NCI-H2227 (cell line): ENCODE data around the gene SLC24A3.

Experiments used
- DNase-seq: peaks from one replicate; lab custom pipeline; 2025; ENCODE audit not compliant: unreplicated experiment; lab: John Stamatoyannopoulos, UW

SLC24A3 gene

DNA sequence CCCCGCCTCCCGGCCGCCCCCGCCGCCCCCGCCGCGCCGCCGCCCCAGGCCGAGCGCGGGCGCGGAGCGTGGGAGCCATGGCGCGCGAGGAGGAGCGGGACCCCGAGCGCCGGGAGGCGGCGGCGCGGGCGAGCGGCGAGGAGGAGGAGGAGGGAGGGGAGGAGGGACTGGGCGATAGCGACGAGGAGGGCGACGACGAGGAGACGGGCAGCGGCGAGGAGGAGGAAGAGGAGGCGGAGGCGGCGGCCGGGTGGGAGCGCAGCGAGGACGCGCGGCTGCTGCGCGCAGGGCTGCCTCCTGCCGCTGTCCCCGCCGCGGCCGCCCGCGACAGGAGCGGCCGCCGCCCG, at the start of gene SLC24A3:
TSS of gene SLC24A3 (plus strand) at position 174 of the 347 bp plus-strand sequence.
- DNase-seq = no peak

DNA sequence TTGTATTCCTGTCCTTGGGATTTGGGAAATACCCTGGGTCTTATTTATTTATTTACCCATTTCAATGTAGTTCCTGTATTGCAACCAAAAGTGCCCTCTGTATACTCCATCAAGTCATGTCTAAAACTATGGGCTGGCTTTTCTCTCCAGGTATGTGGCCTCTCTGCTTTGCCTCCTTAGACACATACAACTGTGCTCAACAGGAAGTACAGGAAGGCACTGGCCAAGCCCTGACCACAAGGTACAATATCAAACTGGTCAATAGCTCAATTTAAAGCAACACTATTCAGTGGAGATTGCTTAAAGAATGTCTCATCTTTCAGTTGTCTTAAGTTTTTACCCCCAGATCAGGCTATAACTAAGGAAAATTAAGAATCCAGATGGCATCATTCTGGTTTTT, 42.3 kb upstream of the SLC24A3 start:
- no peak for DNase-seq

DNA sequence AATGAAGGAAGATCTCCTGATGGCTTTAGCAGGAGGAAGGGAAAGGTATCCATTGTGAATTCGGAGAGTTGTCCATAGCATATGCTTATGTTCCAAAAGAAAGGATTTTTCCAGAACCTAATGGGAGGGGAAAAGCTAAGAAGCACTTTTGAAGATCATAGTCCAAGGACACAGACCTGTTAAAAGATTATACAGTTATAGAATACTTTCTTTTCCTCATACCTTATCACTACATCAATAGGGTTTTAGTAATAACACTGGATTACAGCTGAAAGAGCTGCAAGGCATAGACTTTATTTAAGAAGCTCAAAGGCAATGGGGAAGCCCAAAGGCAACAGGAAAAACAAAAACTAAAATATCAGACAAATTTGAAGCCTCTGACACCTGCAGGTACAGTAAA, 39.8 kb upstream of the SLC24A3 start:
- DNase-seq = no peak

DNA sequence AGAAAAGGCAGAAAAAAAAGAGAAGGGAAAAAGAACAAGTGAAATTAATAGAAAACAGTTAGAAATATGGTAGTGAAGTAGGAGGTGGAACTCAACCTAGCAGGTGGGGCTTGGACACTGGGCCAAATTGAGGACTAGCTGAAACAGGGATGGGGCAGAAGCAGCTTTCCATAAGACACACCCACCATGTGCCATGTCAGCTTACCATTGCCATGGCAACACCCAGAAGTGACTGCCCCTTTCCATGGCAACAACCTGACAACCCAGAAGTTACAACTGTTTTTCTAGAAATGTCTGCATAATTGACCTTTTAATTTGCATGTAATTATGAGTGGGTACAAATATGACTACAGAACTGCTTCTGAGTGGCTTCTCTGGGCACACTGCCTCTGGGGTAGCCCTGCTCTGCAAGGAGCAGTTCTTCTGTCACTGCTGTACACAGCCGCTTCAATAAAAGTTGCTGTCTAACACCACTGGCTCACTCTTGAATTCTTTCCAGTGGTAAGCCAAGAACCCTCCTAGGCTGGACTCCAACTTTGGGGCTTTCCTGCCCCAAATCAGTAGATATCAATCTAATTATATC, 35.9 kb upstream of the SLC24A3 start:
- no peak for DNase-seq

DNA sequence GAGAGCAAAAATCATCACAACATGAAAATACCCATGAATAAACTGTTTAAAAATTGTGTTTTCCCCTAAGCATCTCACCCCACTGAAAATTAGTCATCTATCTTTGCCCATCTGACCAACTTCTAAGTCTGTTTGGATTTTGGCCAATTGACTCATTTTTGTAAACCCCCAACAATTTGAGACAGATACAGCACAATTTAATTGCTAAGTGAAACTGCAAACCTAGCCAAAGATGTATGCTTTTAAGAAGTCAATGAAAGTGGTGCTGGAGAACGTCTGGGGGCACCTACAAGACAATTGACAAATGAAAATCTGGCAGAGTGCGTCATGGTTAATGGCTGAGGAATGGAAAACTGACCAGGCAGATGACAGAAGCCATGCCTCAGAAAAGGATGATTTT, 30.9 kb upstream of the SLC24A3 start:
- DNase-seq = no peak

DNA sequence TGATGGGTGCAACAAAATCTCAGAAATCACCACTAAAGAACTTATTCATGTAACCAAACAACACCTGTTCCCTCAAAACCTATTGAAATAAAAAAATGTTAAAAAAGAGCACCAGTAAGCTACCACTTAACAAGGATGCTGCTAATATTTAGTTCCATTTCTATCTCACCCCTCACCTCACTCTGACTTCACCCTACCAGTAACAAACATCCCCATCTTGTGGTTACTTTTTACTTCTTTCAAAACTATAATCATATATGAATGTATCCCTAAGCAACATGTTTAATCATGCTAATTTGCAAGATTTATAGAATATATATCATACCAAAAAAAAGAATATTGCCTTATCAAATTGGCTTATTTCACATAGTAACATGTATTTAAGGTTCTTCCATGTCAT, 27.4 kb upstream of the SLC24A3 start:
- no peak for DNase-seq

DNA sequence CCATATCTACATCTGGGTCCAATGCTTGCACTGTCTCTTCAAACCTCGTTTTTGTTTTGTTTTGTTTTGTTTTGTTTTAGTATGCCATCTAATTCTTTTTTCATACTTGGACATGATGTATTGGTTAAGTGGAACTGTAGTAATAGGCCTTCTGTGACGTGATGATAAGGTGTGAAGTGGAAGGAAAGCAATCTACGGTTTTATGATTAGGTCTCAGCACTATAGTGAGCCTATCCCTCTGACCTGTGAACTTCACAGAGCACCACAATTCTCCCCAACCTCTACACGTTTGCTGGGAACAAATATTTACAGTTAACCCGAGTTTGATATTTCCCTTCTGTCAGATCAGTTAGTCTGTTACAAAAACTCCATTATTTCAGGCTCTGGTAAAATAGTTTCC, 19.1 kb upstream of the SLC24A3 start:
- DNase-seq = no peak

DNA sequence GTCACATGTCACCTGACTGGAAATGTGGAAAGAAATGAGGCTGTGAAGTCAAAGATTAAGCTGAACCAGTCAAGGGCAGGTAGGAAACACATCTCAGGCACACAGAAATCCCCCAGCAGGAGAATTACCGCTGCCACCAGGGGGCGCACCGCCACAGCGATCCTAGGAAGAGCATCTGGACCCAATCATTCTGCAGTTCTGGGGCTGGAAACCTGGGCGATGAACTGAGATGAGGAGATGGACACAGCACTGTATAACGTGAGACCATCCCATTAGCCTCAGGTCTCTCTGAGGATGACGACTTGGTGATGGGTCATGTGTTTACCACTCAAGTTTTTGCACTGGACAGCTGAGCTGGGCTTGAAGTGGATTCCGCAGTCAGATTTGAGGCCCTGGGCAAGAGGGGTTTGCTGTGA, 6.5 kb upstream of the SLC24A3 start:
- DNase-seq = peak; percentile 71

DNA sequence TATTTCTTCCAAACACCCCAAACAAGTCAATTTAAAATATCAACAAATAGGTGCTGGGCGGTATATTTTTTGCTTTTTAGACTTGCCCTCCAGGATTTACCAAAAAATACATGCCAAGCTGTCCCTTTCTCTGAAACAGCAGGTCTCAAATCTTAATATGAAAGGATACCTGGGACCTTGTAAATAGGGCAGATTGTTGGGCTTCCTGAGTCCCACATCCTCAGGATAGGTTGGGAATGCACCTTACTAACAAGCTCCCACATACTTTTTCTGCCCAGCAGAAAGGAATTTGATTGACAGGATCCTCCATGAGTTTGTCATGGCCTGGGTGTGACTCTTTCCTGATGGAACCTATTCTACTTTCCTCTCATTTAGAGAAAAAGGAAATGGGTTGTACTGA, 4.9 kb upstream of the SLC24A3 start:
- DNase-seq = no peak

DNA sequence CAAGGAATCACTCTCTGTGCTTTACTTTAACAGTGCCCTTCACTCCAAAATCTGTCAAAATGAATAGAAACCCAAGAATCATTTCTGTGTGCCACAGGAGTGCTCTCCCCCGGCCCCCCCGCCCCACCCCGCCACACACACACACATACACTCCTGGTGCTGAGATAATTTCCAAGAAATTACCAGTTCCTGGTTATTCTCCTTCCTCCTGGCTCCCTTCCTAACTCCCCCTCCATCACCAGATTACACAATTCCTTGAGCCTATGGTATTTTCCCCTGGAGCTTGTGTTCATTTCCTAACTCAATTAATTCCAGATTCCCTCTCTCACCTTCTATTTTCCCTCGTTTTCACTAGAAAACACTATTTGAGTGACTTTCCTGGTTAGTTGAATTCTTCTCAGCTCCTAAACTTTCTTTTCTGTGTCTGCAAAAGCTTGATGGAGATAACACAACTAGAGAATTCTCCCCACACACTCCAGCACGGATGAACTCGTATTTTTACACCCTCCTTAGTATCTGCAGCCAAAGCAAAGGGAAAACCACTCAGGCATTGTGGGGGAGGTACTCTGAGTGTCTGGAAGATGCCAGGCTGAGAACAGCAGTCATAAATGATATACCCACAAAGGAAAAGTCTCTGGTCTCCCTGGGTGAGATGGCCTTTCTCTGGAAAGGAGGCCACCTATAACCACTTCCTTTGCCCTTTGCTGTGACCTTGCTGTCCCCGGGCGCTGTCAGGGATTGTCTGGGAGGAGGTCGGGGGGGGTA, 1.9 kb upstream of the SLC24A3 start:
- DNase-seq = no peak

DNA sequence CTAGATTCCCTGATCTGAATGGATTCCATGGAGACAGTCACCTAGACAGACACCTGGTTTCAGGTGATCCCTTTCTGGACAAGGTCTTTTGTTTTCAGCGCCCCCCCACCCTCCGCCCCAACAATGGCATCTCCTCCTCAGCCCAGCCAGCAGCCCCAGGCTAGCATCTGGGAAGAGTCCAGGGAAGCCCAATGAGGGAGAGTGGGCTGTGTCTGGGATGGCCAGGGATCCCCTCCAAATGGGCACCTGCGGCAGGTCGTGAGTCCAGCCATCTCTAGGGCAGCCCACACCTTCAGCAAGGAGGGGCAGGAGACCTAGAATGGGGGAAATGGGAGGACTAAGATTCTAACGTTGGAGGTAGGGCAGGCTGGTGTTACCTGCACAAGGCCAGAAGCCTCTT, 1.2 kb upstream of the SLC24A3 start:
- no peak for DNase-seq

DNA sequence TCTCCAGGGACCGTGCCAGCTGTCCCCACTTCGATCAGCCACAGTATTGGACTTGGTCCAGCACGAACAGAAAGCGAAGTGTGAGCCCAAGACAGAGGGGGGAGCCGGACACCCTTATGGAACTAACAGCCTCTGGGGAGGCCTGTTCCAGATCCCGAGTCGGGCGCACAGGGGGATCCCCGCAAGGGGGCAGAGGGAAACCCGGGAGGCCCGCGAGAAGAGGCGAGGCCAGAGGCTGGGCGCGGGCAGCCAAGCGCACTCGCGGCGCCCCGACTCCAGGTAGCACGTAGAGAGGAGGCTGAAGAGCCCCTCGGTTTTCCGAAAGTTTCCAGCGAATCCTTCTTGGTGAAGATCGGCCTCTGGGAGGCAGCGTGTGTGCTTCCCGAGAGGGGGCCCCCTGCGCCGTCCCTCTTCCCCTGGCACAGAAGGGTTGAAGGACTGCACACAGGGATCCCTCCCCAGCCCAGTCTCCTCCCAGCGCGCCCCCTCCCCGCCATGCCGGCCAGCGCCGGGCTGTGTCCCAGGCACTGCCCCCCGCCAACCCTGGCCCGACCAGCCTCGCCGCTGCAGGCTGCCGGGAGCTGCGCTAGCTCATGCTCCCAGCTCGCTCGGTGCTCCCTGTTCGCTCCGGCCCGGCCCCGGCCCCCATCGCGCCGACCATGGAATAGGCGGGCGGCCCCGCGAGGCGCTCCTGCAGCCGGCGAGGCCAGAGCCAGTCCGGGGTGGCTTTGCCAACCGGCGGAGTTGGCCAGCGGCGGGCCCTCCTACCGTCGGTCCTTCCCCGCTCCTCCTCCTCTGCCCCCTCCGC, 577 bp upstream of the SLC24A3 start:
- DNase-seq = peak; percentile 60

DNA sequence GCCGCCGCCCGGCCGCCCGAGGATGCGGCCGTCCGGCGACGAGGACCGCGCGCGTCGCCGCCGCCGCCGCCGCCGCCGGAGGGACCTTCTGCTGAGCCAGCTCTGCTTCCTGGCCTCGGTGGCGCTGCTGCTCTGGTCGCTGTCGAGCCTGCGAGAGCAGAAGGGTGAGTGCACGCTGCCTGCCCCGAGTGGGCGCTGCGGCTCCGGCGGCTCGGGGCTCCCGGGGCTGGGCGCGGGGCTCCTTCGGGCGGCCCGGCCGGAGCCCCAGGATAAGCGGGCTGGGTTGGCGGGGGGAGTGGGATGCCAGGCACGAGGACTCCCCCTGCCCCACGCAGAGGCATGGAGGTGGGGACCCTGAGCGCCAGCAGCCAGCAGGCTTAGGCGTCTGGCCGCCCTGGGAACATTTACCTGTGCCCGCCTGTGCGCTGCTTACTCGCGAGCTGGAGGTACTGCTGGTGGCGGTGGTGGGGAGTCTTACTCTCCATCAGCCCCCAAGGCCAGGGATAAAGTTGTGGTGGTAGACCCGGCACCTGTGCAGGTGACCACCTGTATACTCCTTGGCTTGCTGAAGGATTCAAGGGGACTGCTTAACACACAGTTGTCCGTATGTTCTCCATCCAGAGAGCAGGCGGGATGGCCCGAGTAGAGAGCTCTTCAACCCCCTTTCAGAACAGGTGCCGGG, 520 bp downstream of the SLC24A3 start:
- peak; percentile 70 for DNase-seq

DNA sequence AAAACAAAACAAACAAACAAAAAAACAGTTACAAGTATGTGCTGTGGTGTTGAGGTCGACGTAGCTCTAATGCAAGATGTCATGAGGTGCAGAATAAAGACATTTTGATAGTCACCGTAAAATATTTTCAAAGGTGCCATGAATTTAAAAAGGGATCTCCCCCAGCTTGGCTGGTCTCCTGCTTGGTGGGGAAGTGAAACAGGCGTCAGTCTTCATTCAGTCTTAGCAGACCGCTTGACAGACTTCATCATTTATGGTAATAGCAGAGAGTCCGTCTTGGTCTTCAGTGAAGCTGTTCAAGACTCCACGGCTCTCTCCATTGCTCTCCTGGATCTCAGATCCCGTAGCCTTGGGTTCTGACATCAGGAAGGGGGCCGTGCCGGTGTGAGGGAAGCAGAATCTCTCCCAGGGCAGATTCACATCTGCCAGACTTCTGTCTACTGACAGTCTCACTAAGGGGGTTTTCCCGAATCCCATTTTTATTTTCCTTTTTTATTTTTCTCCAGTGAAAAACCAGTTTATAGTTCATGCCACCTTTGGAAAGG, 1.6 kb downstream of the SLC24A3 start:
- no peak for DNase-seq

DNA sequence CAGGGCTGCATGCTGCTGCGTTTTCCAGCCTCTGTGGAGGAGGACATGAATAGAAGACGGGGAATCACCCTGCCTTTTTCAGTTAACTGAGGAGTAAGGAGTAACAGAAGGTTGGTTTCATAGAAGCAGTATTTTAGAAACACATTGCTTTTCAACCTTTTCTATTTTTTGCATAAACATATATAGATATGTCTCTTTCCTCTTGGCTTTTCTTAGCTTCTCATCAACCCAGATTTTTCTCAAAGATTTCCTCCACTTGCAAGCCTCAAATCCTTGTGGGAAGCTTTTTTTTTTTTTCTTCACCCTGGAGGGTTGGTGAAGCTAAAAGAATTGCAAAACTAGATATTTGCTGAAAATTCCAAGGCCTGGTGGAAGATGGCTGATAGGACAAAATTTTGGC, 6.0 kb downstream of the SLC24A3 start:
- no peak for DNase-seq

DNA sequence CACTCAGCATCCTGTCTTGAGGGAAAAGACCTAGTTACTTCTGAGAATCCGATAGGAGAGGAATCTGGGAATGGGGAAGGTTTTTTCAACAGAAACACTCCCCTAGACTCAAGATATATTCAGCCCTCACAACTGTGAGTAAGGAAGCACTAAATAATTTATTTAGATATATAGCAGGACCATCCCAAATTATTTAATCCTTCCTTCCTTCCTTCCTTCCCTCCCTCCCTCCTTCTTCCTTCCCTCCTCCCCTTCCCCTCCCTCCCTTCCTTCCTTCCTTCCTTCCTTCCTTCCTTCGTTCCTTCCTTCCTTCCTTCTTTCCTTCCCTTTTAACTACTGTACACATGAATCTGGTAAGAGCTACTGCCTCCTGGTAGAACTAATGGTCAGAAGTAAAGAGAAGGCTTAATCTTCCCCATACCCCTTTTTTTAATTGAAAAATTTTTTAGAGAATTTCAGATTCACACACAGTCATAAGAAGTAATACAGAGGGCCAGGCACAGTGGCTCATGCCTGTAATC, 10.1 kb downstream of the SLC24A3 start:
- no peak for DNase-seq

DNA sequence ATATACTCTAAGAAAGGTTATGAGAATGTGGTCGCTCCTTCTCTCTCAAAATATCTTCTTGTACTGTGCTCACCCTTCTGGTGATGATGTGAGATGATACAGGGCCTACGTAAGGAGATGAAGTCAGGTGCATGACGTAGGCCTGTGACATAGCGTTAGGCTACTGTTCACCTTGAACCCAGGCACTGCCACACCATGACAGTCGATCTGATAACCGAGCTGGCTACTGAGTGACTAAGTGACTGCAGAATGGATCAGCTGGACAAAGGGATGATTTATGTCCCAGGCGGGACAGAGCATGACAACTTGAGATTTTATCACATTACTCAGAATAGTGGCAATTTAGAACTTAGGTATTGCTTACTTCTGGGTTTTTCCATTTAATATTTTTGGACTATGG, 11.2 kb downstream of the SLC24A3 start:
- DNase-seq = no peak

DNA sequence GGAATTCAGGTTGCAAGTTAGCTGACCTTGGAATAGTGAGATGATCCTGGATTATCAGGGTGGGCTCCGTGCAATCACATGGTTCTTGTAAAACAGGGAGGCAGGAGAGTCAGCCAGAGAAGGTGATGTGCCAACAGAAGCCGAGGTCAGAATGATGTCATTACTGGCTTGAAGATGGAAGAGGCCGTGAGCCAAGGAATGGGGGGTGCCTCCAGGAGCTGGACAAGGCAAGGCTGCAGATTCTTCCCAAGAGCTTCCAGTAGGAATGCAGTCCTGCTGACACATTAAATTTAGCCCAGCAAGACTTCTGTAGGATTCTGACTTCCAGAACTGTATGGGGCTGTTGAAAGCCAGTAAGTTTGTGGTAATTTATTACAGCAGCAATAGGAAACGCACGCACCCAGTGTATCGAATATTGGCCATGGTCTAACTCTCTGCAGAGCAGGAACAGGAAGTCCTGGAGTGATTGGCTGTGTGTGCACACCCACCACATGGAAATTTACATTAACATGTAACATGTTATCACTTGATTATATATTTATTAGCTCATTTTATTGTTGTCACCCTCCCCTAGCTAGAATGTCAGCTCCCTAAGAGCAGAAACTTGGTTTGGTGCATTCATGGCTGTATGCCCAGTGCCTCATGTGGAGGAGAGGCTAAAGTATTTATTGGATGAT, 19.1 kb downstream of the SLC24A3 start:
- DNase-seq = no peak

DNA sequence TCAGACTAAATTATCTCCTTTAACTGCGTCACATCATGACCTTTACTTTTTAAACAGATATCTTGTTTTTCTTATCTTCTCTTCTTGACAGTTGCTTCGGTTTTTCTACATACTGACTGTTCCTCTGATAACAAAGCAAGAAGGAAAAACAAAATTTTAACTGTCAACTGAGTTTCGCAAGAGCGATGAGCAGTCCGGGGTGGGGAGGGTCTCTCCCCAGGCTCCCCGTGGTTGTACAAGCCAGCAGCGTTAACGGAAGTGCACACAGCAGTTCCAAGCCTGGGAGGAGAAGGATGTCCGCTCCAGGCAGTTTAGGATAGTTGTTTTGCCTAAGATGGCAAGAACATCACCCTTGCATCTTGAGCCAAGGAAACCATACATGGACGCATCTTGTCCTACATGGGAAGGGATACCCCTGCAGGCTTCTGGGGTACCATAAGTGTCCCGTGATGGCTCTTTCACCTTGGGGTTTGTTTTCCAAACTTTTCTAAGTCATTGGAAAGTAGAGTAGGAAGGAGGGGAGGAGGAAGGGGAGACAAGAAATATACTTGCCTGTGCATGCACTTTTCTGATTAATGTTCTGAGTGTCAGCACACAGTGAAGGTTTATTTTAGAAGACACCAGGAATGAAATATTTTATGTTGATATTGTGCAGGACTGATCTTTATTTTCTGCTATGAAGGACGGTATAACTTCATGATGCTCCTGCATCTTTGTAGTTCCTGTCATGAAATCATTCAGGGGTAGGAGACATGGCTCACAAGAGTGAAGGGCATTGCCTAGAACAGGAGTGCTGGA, 20.8 kb downstream of the SLC24A3 start:
- DNase-seq = no peak
